NCI-H146 treated with DMSO at 0.1 percent for 48 hours (cell line): ENCODE results near the gene BPIFB1.

Experiments
- DNase-seq: peaks from one replicate; lab custom pipeline; 2025; ENCODE audit not compliant: unreplicated experiment; lab: John Stamatoyannopoulos, UW

Gene BPIFB1

GRCh38 chr20:33272155-33272873 is 10.7 kb upstream of the BPIFB1 start:
- no peak for DNase-seq

- DNase-seq = no peak
Observed at GRCh38 chr20:33273117-33273851, 9.7 kb upstream of the BPIFB1 start.

GRCh38 chr20:33275215-33275614 is 7.8 kb upstream of the BPIFB1 start:
- no peak for DNase-seq

- no peak for DNase-seq
Observed at GRCh38 chr20:33275871-33276270, 7.1 kb upstream of the BPIFB1 start.

- DNase-seq = no peak
Observed at GRCh38 chr20:33276303-33277113, 6.5 kb upstream of the BPIFB1 start.

GRCh38 chr20:33277471-33278441 is 5.3 kb upstream of the BPIFB1 start:
- DNase-seq = no peak

GRCh38 chr20:33278700-33279099 is 4.3 kb upstream of the BPIFB1 start:
- no peak for DNase-seq

- no peak for DNase-seq
Observed at GRCh38 chr20:33279261-33279910, 3.6 kb upstream of the BPIFB1 start.

GRCh38 chr20:33280000-33280680 is 2.9 kb upstream of the BPIFB1 start:
- DNase-seq = no peak

- DNase-seq = no peak
Observed at GRCh38 chr20:33280775-33281174, 2.2 kb upstream of the BPIFB1 start.

- no peak for DNase-seq
Observed at GRCh38 chr20:33281550-33282146, 1.4 kb upstream of the BPIFB1 start.

- no peak for DNase-seq
Observed at GRCh38 chr20:33282196-33282934, 649 bp upstream of the BPIFB1 start.

- DNase-seq = no peak
Observed at GRCh38 chr20:33284284-33284683, 1.3 kb downstream of the BPIFB1 start.

- no peak for DNase-seq
Observed at GRCh38 chr20:33284937-33285336, 1.9 kb downstream of the BPIFB1 start.

GRCh38 chr20:33285861-33286495 is 3.0 kb downstream of the BPIFB1 start:
- no peak for DNase-seq

GRCh38 chr20:33287884-33288283 is 4.9 kb downstream of the BPIFB1 start:
- no peak for DNase-seq

GRCh38 chr20:33290852-33291251 is 7.8 kb downstream of the BPIFB1 start:
- no peak for DNase-seq

GRCh38 chr20:33291416-33291815 is 8.4 kb downstream of the BPIFB1 start:
- no peak for DNase-seq
